ENCODE results near the gene AQP7. TPM values are rescaled to one million over a fixed set of nuclear protein-coding genes. Genes with fewer than 3 reads are reported as not detected.
A peak's percentile ranks its signal among the peaks of the same experiment; 100 is the strongest.
"Not testable (repeated sequence)": the region's sequence is repeated elsewhere in the genome, so short reads cannot be mapped to it uniquely, and the experiment has no call there.

AQP7 gene
- total RNA-seq, 4 donors from 2014 or later = 128 to 466 (median 169) TPM

- TF ChIP-seq, protein P1, sequence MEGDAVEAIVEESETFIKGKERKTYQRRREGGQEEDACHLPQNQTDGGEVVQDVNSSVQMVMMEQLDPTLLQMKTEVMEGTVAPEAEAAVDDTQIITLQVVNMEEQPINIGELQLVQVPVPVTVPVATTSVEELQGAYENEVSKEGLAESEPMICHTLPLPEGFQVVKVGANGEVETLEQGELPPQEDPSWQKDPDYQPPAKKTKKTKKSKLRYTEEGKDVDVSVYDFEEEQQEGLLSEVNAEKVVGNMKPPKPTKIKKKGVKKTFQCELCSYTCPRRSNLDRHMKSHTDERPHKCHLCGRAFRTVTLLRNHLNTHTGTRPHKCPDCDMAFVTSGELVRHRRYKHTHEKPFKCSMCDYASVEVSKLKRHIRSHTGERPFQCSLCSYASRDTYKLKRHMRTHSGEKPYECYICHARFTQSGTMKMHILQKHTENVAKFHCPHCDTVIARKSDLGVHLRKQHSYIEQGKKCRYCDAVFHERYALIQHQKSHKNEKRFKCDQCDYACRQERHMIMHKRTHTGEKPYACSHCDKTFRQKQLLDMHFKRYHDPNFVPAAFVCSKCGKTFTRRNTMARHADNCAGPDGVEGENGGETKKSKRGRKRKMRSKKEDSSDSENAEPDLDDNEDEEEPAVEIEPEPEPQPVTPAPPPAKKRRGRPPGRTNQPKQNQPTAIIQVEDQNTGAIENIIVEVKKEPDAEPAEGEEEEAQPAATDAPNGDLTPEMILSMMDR (IDR thresholded peaks at IDR 0.05) = no peak
- no peak for DNase-seq (ENCODE audit: low spot score)
- ATAC-seq (ENCODE audit: low FRiP score) = no peak
These were observed 11.9 kb upstream of the AQP7 start for GRCh38 chr9:33414268-33414667.

DNA sequence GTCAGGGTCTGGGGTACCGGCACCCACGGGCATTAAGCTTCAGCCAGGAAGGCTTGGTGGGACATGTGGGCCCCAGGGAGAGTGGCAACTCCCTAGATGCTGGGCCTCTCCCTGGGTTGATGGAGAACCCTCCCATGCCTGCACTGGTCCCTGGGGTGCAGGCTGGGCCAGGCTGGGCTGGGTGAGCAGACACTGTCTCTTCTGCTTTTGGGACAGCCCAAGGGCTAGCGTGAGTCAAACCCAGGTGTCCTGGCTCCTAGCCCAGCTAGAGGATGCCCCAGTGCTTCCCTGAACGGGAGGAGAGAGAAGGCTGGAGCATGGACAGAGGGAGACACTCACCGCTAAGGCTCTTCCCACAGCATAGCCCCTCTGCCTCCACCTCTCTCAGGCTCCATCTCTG, 5.7 kb upstream of the AQP7 start:
- no peak for ATAC-seq (ENCODE audit: low FRiP score)

DNA sequence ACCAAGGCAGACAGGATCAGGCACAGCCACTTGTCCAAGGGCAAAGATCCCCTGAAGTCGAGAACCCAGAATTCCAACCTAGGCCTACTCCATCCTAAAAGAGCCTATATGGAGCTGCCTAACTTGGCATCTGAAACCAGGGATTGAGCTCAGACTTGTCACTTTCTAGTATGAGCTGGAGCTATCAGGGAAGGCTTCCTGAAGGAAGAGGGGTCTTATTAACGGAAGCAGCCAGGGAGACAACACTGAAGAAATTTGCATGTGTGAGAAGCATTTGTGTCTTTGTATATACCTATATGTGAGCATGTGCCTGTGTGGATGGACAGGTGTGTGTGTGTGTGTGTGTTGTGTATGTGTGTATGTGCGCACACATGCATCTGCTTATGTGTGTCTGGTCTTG, 4.7 kb upstream of the AQP7 start:
- ATAC-seq (ENCODE audit: low FRiP score) = no peak
- TF ChIP-seq, protein P1 (IDR thresholded peaks at IDR 0.05) = no peak

More for the DNA sequence above, 5.7 kb upstream of the AQP7 start:
- no peak for DNase-seq (ENCODE audit: low spot score)
- TF ChIP-seq, protein P1 (IDR thresholded peaks at IDR 0.05) = no peak

GRCh38 chr9:33404788-33405362, 2.5 kb upstream of the AQP7 start:
- DNase-seq (ENCODE audit: low spot score) (no peak), ATAC-seq (ENCODE audit: low FRiP score) (peak; percentile 81)
- TF ChIP-seq, protein P1 (IDR thresholded peaks at IDR 0.05) = no peak

More for the DNA sequence above, 4.7 kb upstream of the AQP7 start:
- DNase-seq (ENCODE audit: low spot score) = no peak

- TF ChIP-seq, protein P1 (IDR thresholded peaks at IDR 0.05) = no peak
- ATAC-seq (ENCODE audit: low FRiP score) (peak; percentile 24), DNase-seq (ENCODE audit: low spot score) (no peak)
These were observed 1.8 kb upstream of the AQP7 start for GRCh38 chr9:33403941-33404787.

DNA sequence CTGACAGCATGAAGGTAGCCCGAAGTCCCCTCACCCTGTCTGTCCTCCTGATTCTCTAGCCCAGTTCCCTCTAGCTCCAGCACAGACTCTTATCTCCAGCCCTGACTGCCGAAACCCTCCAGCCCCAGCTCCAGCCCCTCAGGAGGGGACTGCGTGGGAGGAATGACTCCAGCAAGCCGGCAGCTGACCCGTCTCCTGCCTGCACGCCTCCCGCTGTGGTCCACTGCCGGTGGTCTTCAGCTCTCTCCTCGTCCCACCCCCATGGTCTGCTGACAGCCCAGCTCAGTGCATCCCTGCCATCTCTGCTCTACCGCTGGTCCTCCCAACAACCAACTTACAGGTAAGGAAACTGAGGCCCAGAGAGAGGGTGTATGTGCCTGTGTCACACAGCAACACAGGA, 559 bp downstream of the AQP7 start:
- DNase-seq (ENCODE audit: low spot score); ATAC-seq (ENCODE audit: low FRiP score): not testable (repeated sequence)

DNA sequence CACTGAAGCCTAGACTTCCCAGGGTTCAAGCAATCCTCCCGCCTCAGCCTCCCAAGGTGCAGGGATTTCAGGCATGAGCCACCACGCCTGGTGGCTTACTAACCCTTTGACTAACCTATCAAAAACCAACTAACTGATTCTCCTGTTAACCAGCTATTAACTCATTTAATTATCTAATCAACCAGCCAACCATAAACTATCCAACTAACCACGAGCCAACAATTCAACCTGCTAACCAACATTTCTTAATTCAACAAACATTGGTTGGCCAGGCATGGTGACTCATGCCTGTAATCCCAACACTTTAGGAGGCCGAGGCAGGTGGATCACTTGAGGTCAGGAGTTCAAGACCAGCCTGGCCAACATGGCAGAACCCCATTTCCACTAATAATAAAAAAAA, 3.3 kb downstream of the AQP7 start:
- DNase-seq (ENCODE audit: low spot score); ATAC-seq (ENCODE audit: low FRiP score): not testable (repeated sequence)

GRCh38 chr9:33397801-33398200, 4.6 kb downstream of the AQP7 start:
- DNase-seq (ENCODE audit: low spot score); ATAC-seq (ENCODE audit: low FRiP score): not testable (repeated sequence)

- not testable (repeated sequence) for ATAC-seq (ENCODE audit: low FRiP score); DNase-seq (ENCODE audit: low spot score)
These were observed 7.0 kb downstream of the AQP7 start for GRCh38 chr9:33395159-33395879.

GRCh38 chr9:33393986-33394385, 8.4 kb downstream of the AQP7 start:
- DNase-seq (ENCODE audit: low spot score) = not testable (repeated sequence)

More at GRCh38 chr9:33393986-33394385, 8.4 kb downstream of the AQP7 start:
- ATAC-seq (ENCODE audit: low FRiP score) = not testable (repeated sequence)
